NCI-H146 (cell line): ENCODE data around the gene TMEM165.
A peak's percentile ranks its signal among the peaks of the same experiment; 100 is the strongest.

Experiments used
- DNase-seq: peaks from one replicate; lab custom pipeline; 2025; lab: John Stamatoyannopoulos, UW

The TMEM165 gene

GRCh38 chr4:55367084-55367722 lies 28.6 kb upstream of the TMEM165 start:
- DNase-seq, result no peak

GRCh38 chr4:55369968-55370367 lies 25.8 kb upstream of the TMEM165 start:
- no peak for DNase-seq

- no peak for DNase-seq
Measured at GRCh38 chr4:55372259-55372658, 23.5 kb upstream of the TMEM165 start.

GRCh38 chr4:55373461-55373860 lies 22.3 kb upstream of the TMEM165 start:
- no peak for DNase-seq

GRCh38 chr4:55376698-55377097 lies 19.1 kb upstream of the TMEM165 start:
- no peak for DNase-seq

- no peak for DNase-seq
Measured at GRCh38 chr4:55378617-55379467, 16.9 kb upstream of the TMEM165 start.

- no peak for DNase-seq
Measured at GRCh38 chr4:55380576-55380975, 15.2 kb upstream of the TMEM165 start.

- no peak for DNase-seq
Measured at GRCh38 chr4:55381502-55381901, 14.3 kb upstream of the TMEM165 start.

GRCh38 chr4:55382488-55383003 lies 13.2 kb upstream of the TMEM165 start:
- no peak for DNase-seq

- DNase-seq, result no peak
Measured at GRCh38 chr4:55385201-55385649, 10.5 kb upstream of the TMEM165 start.

- DNase-seq, result no peak
Measured at GRCh38 chr4:55386073-55386472, 9.7 kb upstream of the TMEM165 start.

- no peak for DNase-seq
Measured at GRCh38 chr4:55386840-55387239, 8.9 kb upstream of the TMEM165 start.

GRCh38 chr4:55393461-55394320 lies 2.1 kb upstream of the TMEM165 start:
- DNase-seq, result no peak

GRCh38 chr4:55395218-55395528 lies 584 bp upstream of the TMEM165 start:
- no peak for DNase-seq

- peak; percentile 76 for DNase-seq
Measured at GRCh38 chr4:55396308-55397125, 760 bp downstream of the TMEM165 start.

- no peak for DNase-seq
Measured at GRCh38 chr4:55397126-55397436, 1.3 kb downstream of the TMEM165 start.

- peak; percentile 1 for DNase-seq
Measured at GRCh38 chr4:55397520-55398321, 2.0 kb downstream of the TMEM165 start.

- DNase-seq, result no peak
Measured at GRCh38 chr4:55398461-55398860, 2.7 kb downstream of the TMEM165 start.

- no peak for DNase-seq
Measured at GRCh38 chr4:55398966-55399365, 3.2 kb downstream of the TMEM165 start.

- no peak for DNase-seq
Measured at GRCh38 chr4:55399581-55399980, 3.8 kb downstream of the TMEM165 start.

GRCh38 chr4:55405073-55405472 lies 9.3 kb downstream of the TMEM165 start:
- no peak for DNase-seq
